ENCODE measurements around the gene VDAC1.

GRCh38 chr5:133934822-133935666, 69.7 kb downstream of the VDAC1 start:
- TF ChIP-seq EZH2 (IDR thresholded peaks at IDR 0.05; ENCODE audit: low read length) (no peak), CTCF (optimal IDR thresholded peaks at IDR 0.05 in 1 of 3, IDR thresholded peaks at IDR 0.05 in 1 of 3, conservative IDR thresholded peaks at IDR 0.05 in 1 of 3; ENCODE audit: extremely low read depth in 1 of 3, insufficient read depth in 2 of 3, low read length in 3 of 3) (no peak)
